HEK293 (cell line): ENCODE results near the gene PTPN9.

Experiments used
- CTCF ChIA-PET: fragments of 350-600 bp; formaldehyde crosslinking; extraction: SDS; loops from one replicate; lab custom pipeline; 2021; ENCODE audit warnings: antibody characterized with exemption; lab: Yijun Ruan, JAX
- POLR2A ChIA-PET: fragments of 300-600 bp; formaldehyde crosslinking; extraction: SDS; loops from one replicate; lab custom pipeline; 2020; ENCODE audit warnings: antibody characterized with exemption, inconsistent platforms; lab: Yijun Ruan, JAX
- H3K27ac ChIP-seq: fragments of 200-500 bp; sonication (Bioruptor generic); 2 replicates; pipeline ENCODE4 v1.5.1; 2014; ENCODE audit warnings: low read depth, low read length, control low read depth, inconsistent platforms; ENCODE audit errors: extremely low read depth
- H3K36me3 ChIP-seq, 2 experiments: fragments of 200-500 bp in 1 of 2; sonication (Bioruptor generic) in 1 of 2; 1 replicate in 1 of 2; 2 replicates in 1 of 2; pipeline ENCODE4 v1.5.1; 2014 to 2017; ENCODE audit warnings: inconsistent platforms in 2 of 2, low read length in 2 of 2; ENCODE audit not compliant: control insufficient read depth in 2 of 2, insufficient read depth in 1 of 2
- H3K4me1 ChIP-seq: fragments of 200-500 bp; sonication (Bioruptor generic); 2 replicates; pipeline ENCODE4 v1.5.1; 2014; ENCODE audit warnings: mild to moderate bottlenecking, low read length, inconsistent platforms; ENCODE audit not compliant: control insufficient read depth, insufficient read depth
- H3K4me3 ChIP-seq: 2 replicates; pipeline ENCODE4 v1.5.1; 2011; ENCODE audit warnings: low read depth, mild to moderate bottlenecking, control low read depth, low read length, moderate library complexity
- H3K9me3 ChIP-seq: fragments of 200-500 bp; sonication (Bioruptor generic); 2 replicates; pipeline ENCODE4 v1.5.1; 2014; ENCODE audit warnings: low read depth, low read length, inconsistent platforms; ENCODE audit not compliant: control insufficient read depth, insufficient read depth
- AEBP2 ChIP-seq: fragments of 450-650 bp; formaldehyde crosslinking; IDR thresholded peaks from 2 replicates; pipeline ENCODE4 v1.5.1; 2016; ENCODE audit warnings: missing biosample characterization, missing genetic modification characterization, borderline replicate concordance
- SCRT1 ChIP-seq: fragments of 450-650 bp; formaldehyde crosslinking; IDR thresholded peaks from 2 replicates; pipeline ENCODE4 v1.5.1; 2016; ENCODE audit warnings: missing biosample characterization, missing genetic modification characterization, borderline replicate concordance
- ZBTB11 ChIP-seq: fragments of 450-650 bp; formaldehyde crosslinking; conservative IDR thresholded peaks from 2 replicates; pipeline ENCODE4 v1.5.1; 2016; ENCODE audit warnings: low read depth, missing biosample characterization, missing genetic modification characterization
- ZFP3 ChIP-seq: fragments of 450-650 bp; formaldehyde crosslinking; IDR thresholded peaks from 2 replicates; pipeline ENCODE4 v1.5.1; 2016; ENCODE audit warnings: low read depth, missing biosample characterization, missing genetic modification characterization
- ZFP41 ChIP-seq: fragments of 450-650 bp; formaldehyde crosslinking; IDR thresholded peaks from 2 replicates; pipeline ENCODE4 v1.5.1; 2016; ENCODE audit warnings: missing biosample characterization, missing genetic modification characterization, borderline replicate concordance
- ZNF155 ChIP-seq: fragments of 450-650 bp; formaldehyde crosslinking; IDR thresholded peaks from 2 replicates; pipeline ENCODE4 v1.5.1; 2016; ENCODE audit warnings: missing biosample characterization, missing genetic modification characterization
- ZNF174 ChIP-seq: fragments of 450-650 bp; formaldehyde crosslinking; IDR thresholded peaks from 2 replicates; pipeline ENCODE4 v1.5.0; 2017; ENCODE audit warnings: missing biosample characterization, mild to moderate bottlenecking, missing genetic modification characterization
- ZNF19 ChIP-seq: fragments of 450-650 bp; formaldehyde crosslinking; IDR thresholded peaks from 2 replicates; pipeline ENCODE4; 2016; ENCODE audit warnings: missing biosample characterization, missing genetic modification characterization, low read depth
- ZNF350 ChIP-seq: fragments of 450-650 bp; formaldehyde crosslinking; IDR thresholded peaks from 2 replicates; pipeline ENCODE4 v1.5.0; 2017; ENCODE audit warnings: missing biosample characterization, mild to moderate bottlenecking, missing genetic modification characterization
- ZNF398 ChIP-seq: fragments of 450-650 bp; formaldehyde crosslinking; IDR thresholded peaks from 2 replicates; pipeline ENCODE4 v1.5.1; 2017; ENCODE audit warnings: missing biosample characterization, missing genetic modification characterization
- ZNF510 ChIP-seq: fragments of 450-650 bp; formaldehyde crosslinking; IDR thresholded peaks from 2 replicates; pipeline ENCODE4 v1.5.1; 2018; ENCODE audit warnings: mild to moderate bottlenecking, missing genetic modification characterization, missing biosample characterization; ENCODE audit not compliant: insufficient replicate concordance
- ZNF521 ChIP-seq: fragments of 450-650 bp; formaldehyde crosslinking; IDR thresholded peaks from 2 replicates; pipeline ENCODE4 v1.5.1; 2017; ENCODE audit warnings: missing biosample characterization, mild to moderate bottlenecking, missing genetic modification characterization
- ZNF558 ChIP-seq: fragments of 450-650 bp; formaldehyde crosslinking; IDR thresholded peaks from 2 replicates; pipeline ENCODE4 v1.5.1; 2016; ENCODE audit warnings: missing biosample characterization, missing genetic modification characterization
- ZNF560 ChIP-seq: fragments of 450-650 bp; formaldehyde crosslinking; IDR thresholded peaks from 2 replicates; pipeline ENCODE4 v1.5.1; 2017; ENCODE audit warnings: missing biosample characterization, missing genetic modification characterization, borderline replicate concordance
- ZNF600 ChIP-seq: fragments of 450-650 bp; formaldehyde crosslinking; IDR thresholded peaks from 2 replicates; pipeline ENCODE4 v1.5.1; 2016; ENCODE audit warnings: missing biosample characterization, missing genetic modification characterization
- ZNF623 ChIP-seq: fragments of 450-650 bp; formaldehyde crosslinking; IDR thresholded peaks from 2 replicates; pipeline ENCODE4 v1.5.1; 2016; ENCODE audit warnings: missing biosample characterization, missing genetic modification characterization
- ZNF677 ChIP-seq: fragments of 450-650 bp; IDR thresholded peaks from 2 replicates; pipeline ENCODE4 v1.5.0; 2018; ENCODE audit warnings: missing biosample characterization, mild to moderate bottlenecking, missing genetic modification characterization, moderate library complexity
- ZNF701 ChIP-seq: fragments of 450-650 bp; formaldehyde crosslinking; IDR thresholded peaks from 2 replicates; pipeline ENCODE4 v1.5.1; 2016; ENCODE audit warnings: missing biosample characterization, missing genetic modification characterization
- ZNF830 ChIP-seq: fragments of 450-650 bp; IDR thresholded peaks from 2 replicates; pipeline ENCODE4 v1.5.0; 2018; ENCODE audit warnings: missing biosample characterization, missing genetic modification characterization, low read depth, mild to moderate bottlenecking, moderate library complexity
- ZSCAN30 ChIP-seq: fragments of 450-650 bp; IDR thresholded peaks from 2 replicates; pipeline ENCODE4 v1.5.1; 2018; ENCODE audit warnings: missing biosample characterization, mild to moderate bottlenecking, missing genetic modification characterization, moderate library complexity
- TF ChIP-seq, protein P1 (sequence below): fragments of 450-650 bp; formaldehyde crosslinking; IDR thresholded peaks from 2 replicates; pipeline ENCODE4 v1.5.1; 2017; ENCODE audit warnings: missing biosample characterization, missing genetic modification characterization

The PTPN9 gene

DNA sequence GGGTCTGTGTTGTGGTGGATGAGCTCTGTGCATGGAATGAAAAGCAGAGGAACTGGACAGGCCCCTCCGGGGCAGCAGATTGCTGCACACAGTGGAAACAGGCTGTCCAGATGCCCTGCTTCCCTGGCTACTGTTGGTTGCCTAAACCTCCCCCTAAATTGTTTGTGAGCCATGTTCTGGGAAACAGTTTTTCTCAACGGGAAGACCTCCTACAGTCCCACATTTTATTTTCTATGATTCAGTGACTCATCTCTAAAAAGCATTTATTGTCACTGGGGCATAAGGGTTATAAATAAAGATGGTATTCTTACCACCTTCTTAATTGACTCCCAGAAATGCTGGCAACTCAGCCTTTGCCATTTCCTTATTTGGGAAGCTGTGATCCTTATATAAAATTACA, 20.3 kb upstream of the PTPN9 start:
- Histone ChIP-seq H3K27ac (no peak overlapping the region), H3K4me3 (no peak overlapping the region), H3K36me3 (peaks cover 32 to 66% of the 10 kb centered on the region in 2 experiments), H3K4me1 (no peaks in the 10 kb centered on the region), H3K9me3 (no peaks in the 10 kb centered on the region)
- ChIA-PET CTCF (interaction anchor here (0.6 to 0.9 kb wide), 3 partner anchors 8 to 232 kb away, joined by 3 to 4 read pairs (median 3); no protein-coding TSS in a partner anchor), POLR2A (interaction anchor here (1.0 kb wide), 1 partner anchor 158 kb away, joined by 3 read pairs; no protein-coding TSS in a partner anchor)
- TF ChIP-seq ZNF155 (no peak), ZNF701 (tag by site-specific recombination) (no peak), ZNF510 (tag by site-specific recombination) (no peak), ZNF19 (no peak), ZNF350 (tag by site-specific recombination) (no peak), ZFP3 (no peak), ZNF521 (tag by site-specific recombination) (no peak), ZNF623 (tag by site-specific recombination) (no peak), ZNF677 (tag by site-specific recombination) (no peak)

- H3K4me3 ChIP-seq, result no peak overlapping the region
- H3K27ac ChIP-seq, result no peak overlapping the region; the same call in 1 of the 2 replicates
- H3K4me1 ChIP-seq, result no peaks in the 10 kb centered on the region
- peaks cover 38 to 60% of the 10 kb centered on the region in 2 experiments for H3K36me3 ChIP-seq
- ChIA-PET CTCF (interaction anchor here (1.4 to 2.0 kb wide), 4 partner anchors 9 to 17 kb away, joined by 4 to 9 read pairs (median 5); no protein-coding TSS in a partner anchor), POLR2A (interaction anchor here (1.0 to 1.3 kb wide), 2 partner anchors 42 to 157 kb away, joined by 3 read pairs; partner anchors contain the start of gene IMP3)
- H3K9me3 ChIP-seq, result no peaks in the 10 kb centered on the region
- TF ChIP-seq SCRT1 (tag by site-specific recombination) (no peak), ZBTB11 (tag by site-specific recombination) (no peak), ZNF174 (tag by site-specific recombination) (no peak), ZFP41 (tag by site-specific recombination) (no peak), ZNF558 (tag by site-specific recombination) (no peak), ZSCAN30 (tag by site-specific recombination) (no peak)
- TF ChIP-seq, protein P1, sequence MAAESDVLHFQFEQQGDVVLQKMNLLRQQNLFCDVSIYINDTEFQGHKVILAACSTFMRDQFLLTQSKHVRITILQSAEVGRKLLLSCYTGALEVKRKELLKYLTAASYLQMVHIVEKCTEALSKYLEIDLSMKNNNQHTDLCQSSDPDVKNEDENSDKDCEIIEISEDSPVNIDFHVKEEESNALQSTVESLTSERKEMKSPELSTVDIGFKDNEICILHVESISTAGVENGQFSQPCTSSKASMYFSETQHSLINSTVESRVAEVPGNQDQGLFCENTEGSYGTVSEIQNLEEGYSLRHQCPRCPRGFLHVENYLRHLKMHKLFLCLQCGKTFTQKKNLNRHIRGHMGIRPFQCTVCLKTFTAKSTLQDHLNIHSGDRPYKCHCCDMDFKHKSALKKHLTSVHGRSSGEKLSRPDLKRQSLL (tag by site-specific recombination), result no peak
These were observed 19.2 kb upstream of the PTPN9 start for GRCh38 chr15:75598361-75598760.

DNA sequence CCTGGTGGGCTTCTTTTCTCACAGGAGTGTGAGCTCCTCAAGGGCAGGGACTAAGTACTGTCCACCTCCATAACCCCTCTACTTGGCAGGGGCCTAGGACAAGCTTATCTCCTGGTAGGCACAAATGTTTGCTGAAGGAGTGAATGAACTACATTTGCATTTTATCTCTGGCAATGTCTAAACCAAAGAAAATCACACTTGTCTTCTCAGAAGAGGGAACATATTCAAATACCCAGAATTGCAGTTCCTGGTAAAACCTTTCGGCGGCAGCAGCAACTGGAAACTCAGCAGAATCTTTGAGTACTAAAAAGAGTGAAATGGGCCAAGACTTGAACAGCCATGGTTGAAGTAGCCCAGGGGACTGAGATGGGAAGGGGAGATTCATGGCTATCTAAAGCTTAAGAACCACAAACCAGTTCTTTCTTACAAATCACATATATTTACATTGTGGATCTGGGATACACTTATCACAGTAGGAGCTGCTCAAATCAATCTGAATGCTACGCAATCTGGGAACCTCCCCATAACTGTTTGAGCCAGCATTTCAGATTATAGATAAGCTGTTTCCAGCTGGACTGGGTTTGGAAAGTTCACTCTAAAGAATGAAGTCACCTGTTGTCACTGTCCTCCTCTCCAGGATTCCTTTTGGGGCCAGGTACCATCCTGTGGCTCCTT, 18.7 kb upstream of the PTPN9 start:
- CTCF ChIA-PET, result interaction anchor here (0.5 to 2.0 kb wide), 9 partner anchors 9 to 210 kb away, joined by 3 to 9 read pairs (median 5); no protein-coding TSS in a partner anchor
- peaks cover 38 to 60% of the 10 kb centered on the region in 2 experiments for H3K36me3 ChIP-seq
- POLR2A ChIA-PET, result interaction anchor here (1.3 to 1.6 kb wide), 2 partner anchors 19 to 42 kb away, joined by 3 to 4 read pairs; partner anchors contain the start of genes IMP3 and PTPN9
- TF ChIP-seq ZNF560 (tag by site-specific recombination) (no peak), ZNF600 (tag by site-specific recombination) (no peak), AEBP2 (no peak), ZNF830 (no peak), ZNF398 (tag by site-specific recombination) (no peak)
- TF ChIP-seq, protein P1 (tag by site-specific recombination), result no peak

More for the DNA sequence above, 18.7 kb upstream of the PTPN9 start:
- Histone ChIP-seq H3K27ac (no peak overlapping the region; the same call in 1 of the 2 replicates), H3K9me3 (no peaks in the 10 kb centered on the region), H3K4me1 (no peaks in the 10 kb centered on the region), H3K4me3 (no peak overlapping the region)
